ENCODE data around the gene KCNK5. TPM values are rescaled to one million over a fixed set of nuclear protein-coding genes. Genes with fewer than 3 reads are reported as not detected.

The KCNK5 gene
- total and polyA plus RNA-seq, 7 donors: 3.0 to 26.9 (median 7.5) TPM

DNA sequence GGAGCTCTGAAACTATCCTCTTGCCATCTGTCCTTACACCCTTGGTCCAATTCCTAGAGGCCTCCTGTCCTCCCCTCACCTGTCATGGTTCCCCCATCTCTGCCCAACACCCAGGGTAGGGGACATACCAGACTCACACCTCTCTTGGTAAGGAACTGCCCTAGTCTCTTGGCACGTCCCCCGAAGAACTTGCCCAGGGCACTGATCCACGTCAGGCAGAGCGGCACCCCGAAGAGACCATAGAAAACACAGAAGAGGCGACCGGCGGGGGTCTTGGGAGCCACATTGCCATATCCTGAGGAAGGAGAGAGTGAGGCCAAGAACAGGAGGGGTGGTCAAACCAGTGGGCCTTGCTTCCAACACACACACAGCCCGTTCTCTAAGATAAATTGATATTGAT lies 34.8 kb downstream of the KCNK5 start:
- intact Hi-C loops (cut with DNase I): no loop called here
- DNase-seq: no peak
- Histone ChIP-seq H3K9me3 (no peaks in the 10 kb centered on the region), H3K27ac (peak overlapping the region in 2 of 4 donors; percentile 35 to 37), H3K4me1 (no peaks in the 10 kb centered on the region), H3K36me3 (no peaks in the 10 kb centered on the region), H3K27me3 (no peaks in the 10 kb centered on the region), H3K4me3 (no peak overlapping the region)
- 97% methylated on average over 9 of the region's 9 CpGs for WGBS, 2 donors
- TF ChIP-seq, protein P1, sequence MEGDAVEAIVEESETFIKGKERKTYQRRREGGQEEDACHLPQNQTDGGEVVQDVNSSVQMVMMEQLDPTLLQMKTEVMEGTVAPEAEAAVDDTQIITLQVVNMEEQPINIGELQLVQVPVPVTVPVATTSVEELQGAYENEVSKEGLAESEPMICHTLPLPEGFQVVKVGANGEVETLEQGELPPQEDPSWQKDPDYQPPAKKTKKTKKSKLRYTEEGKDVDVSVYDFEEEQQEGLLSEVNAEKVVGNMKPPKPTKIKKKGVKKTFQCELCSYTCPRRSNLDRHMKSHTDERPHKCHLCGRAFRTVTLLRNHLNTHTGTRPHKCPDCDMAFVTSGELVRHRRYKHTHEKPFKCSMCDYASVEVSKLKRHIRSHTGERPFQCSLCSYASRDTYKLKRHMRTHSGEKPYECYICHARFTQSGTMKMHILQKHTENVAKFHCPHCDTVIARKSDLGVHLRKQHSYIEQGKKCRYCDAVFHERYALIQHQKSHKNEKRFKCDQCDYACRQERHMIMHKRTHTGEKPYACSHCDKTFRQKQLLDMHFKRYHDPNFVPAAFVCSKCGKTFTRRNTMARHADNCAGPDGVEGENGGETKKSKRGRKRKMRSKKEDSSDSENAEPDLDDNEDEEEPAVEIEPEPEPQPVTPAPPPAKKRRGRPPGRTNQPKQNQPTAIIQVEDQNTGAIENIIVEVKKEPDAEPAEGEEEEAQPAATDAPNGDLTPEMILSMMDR (IDR thresholded peaks at IDR 0.05): no peak
- TF ChIP-seq POLR2AphosphoS5 (IDR thresholded peaks at IDR 0.05) (no peak), EP300 (IDR thresholded peaks at IDR 0.05) (no peak), POLR2A (IDR thresholded peaks at IDR 0.05) (no peak)

DNA sequence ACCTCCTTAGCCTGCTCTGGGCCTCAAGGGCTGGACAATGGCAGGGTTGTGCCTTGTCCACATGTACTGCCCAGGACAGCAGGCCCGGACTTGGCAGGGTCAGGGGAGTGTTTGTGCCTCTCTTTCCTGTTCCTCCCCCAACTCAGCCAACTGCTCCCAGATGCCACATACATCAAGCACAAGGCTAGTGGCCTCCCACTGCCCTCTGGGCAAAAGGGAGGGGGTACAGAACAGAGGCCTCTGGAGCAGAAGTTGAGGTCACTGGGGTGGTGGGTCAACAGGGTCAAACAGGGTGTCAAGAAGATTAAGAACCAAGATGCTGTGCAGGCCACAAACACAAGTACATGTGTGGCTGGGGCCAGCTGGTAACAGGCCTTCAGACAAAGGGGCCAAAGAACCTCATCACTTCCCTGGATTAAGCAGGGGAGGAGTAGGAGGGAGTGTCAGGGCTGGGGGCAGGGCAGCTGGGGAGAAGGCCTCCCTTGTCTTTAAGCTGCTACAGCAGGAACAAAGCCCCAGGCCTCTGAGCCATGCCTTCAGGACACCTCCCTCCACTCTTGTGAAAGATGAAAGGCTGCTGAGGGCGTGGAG lies 36.0 kb downstream of the KCNK5 start:
- no peaks in the 10 kb centered on the region for H3K4me1 ChIP-seq
- intact Hi-C loops (cut with DNase I): no loop called here
- WGBS, 2 donors: 77 to 84% methylated on average over 2 of the region's 2 CpGs
- no peak overlapping the region for H3K4me3 ChIP-seq
- no peak for TF ChIP-seq POLR2A (IDR thresholded peaks at IDR 0.05)
- TF ChIP-seq POLR2AphosphoS5 (IDR thresholded peaks at IDR 0.05): peak in 3 of 4 donors; percentile 42 to 57 (median 52)
- no peaks in the 10 kb centered on the region for H3K36me3 ChIP-seq
- H3K9me3 ChIP-seq: no peaks in the 10 kb centered on the region
- H3K27ac ChIP-seq: peak overlapping the region in 2 of 4 donors; percentile 35 to 37
- no peaks in the 10 kb centered on the region for H3K27me3 ChIP-seq
- DNase-seq: peak; percentile 83

DNA sequence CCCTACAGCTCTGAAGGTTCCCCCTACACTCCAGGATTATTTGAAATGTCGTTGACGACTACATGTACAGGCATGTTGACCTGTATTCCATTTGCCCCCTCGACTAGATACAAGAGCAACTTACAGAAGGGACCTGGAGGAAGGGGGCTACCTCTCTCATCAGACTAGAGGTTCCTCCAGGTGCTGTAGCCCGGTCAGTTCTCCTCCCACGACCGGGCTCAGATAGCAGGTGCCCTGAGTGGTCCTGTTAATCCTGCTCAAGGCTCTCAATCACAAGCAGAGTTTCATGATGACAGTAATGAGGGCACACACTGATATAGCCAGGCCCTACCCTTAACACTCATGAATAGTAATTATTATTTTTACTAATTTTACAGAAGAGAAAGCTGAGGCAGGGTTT lies 36.5 kb downstream of the KCNK5 start:
- Histone ChIP-seq H3K27me3 (no peaks in the 10 kb centered on the region), H3K9me3 (no peaks in the 10 kb centered on the region), H3K4me1 (no peaks in the 10 kb centered on the region), H3K36me3 (no peaks in the 10 kb centered on the region), H3K4me3 (no peak overlapping the region), H3K27ac (peak overlapping the region in 3 of 4 donors; percentile 14 to 31 (median 24))
- intact Hi-C loops (cut with DNase I): no loop called here
- TF ChIP-seq POLR2AphosphoS5 (IDR thresholded peaks at IDR 0.05): no peak
- no peak for TF ChIP-seq POLR2A (IDR thresholded peaks at IDR 0.05)
- no peak for TF ChIP-seq EP300 (IDR thresholded peaks at IDR 0.05)
- TF ChIP-seq, protein P1 (IDR thresholded peaks at IDR 0.05): no peak
- 89 to 93% methylated on average over 6 of the region's 6 CpGs for WGBS, 2 donors
- no peak for DNase-seq

DNA sequence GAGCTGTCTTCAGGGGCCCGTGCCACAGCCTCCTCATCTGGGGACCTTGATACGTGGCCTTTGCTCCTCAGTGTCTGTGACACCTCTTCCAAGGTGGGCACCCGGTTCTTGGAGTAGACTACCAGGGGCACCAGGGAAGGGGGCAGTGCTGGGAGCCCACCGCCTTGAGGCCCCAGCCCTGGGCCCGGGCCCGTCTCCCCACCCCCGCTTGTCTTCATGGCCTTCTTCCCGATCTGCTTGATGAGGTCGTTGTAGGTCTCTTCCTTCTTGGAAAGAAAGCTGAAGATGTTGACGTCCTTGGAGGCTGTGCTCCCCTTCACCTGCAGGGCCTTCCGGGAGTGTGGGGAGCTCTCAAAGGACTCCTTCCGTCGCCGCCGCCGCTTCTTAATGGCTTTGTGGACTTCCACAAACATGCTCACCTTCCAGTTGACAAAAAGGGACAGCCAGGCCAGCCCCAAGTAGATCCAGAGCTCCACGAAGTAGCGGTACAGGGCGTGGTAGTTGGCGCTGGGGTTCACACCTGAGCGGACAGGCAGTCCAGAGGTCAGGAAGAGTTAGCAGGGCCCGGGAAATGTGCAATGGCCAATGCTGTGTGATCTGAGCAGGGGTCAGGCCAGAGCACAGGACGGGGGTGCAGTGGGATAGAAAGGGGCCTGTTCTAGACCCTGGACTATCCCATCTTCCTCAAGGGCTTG lies 37.9 kb downstream of the KCNK5 start:
- H3K9me3 ChIP-seq: no peaks in the 10 kb centered on the region
- H3K4me1 ChIP-seq: no peaks in the 10 kb centered on the region
- 88 to 94% methylated on average over 23 of the region's 23 CpGs for WGBS, 2 donors
- H3K36me3 ChIP-seq: no peaks in the 10 kb centered on the region
- intact Hi-C loops (cut with DNase I): no loop called here
- H3K27ac ChIP-seq: peak overlapping the region in 2 of 4 donors; percentile 26 to 31
- H3K4me3 ChIP-seq: no peak overlapping the region
- TF ChIP-seq POLR2A (IDR thresholded peaks at IDR 0.05) (no peak), POLR2AphosphoS5 (IDR thresholded peaks at IDR 0.05) (no peak), EP300 (IDR thresholded peaks at IDR 0.05) (no peak)
- TF ChIP-seq, protein P1 (IDR thresholded peaks at IDR 0.05): no peak
- no peak for DNase-seq
- no peaks in the 10 kb centered on the region for H3K27me3 ChIP-seq

DNA sequence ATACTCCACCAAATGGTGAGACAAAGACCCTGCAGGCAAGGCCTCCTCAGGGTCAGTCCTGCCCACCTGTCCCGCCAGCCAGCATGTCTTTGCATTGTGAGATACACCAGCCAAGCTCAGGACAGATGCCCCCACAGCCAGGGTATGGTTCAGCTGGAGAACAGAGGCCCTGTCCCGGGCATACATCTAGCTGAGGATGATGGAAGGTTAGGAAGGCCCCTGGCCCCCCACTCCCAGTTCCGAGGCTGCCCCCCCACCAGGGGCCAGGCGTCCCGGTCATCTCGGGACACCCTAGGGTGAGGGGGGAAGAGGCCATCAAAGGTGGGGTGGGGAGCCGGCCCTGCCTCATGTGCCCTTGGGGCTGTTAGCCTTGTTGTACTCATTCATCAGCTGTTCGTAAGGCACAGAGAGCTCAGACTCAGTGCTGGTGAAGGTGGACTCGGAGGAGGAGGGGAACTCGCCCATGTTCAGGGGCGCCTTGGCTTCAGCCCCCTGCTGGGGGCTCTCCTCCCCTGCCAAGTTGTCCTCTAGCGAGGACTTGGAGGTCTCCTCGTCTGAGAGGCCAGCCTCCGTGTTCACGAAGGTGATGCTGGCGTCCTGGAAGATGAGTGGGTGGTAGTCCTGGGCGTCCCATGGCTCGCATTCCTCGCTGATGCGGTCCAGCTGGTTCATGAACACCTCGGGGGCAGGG lies 38.6 kb downstream of the KCNK5 start:
- Histone ChIP-seq H3K27me3 (no peaks in the 10 kb centered on the region), H3K36me3 (no peaks in the 10 kb centered on the region), H3K9me3 (no peaks in the 10 kb centered on the region), H3K27ac (peak overlapping the region in 2 of 4 donors; percentile 26 to 31), H3K4me3 (no peak overlapping the region), H3K4me1 (no peaks in the 10 kb centered on the region)
- no peak for DNase-seq
- 95% methylated on average over 21 of the region's 21 CpGs for WGBS, 2 donors
- intact Hi-C loops (cut with DNase I): no loop called here
- TF ChIP-seq POLR2AphosphoS5 (IDR thresholded peaks at IDR 0.05): no peak
- TF ChIP-seq, protein P1 (IDR thresholded peaks at IDR 0.05): no peak
- no peak for TF ChIP-seq POLR2A (IDR thresholded peaks at IDR 0.05)
- TF ChIP-seq EP300 (IDR thresholded peaks at IDR 0.05): no peak
